Stromal cell of bone marrow (primary cell): Measurements from ENCODE around the gene SRSF3.
"Not testable (repeated sequence)": the region's sequence is repeated elsewhere in the genome, so short reads cannot be mapped to it uniquely, and the experiment has no call there.

Source experiments
- DNase-seq: peaks from one replicate; pipeline ENCODE4 v3.0.0-alpha.2; 2012; ENCODE audit warnings: low read depth

SRSF3 gene

GRCh38 chr6:36649701-36650484, 55.7 kb downstream of the SRSF3 start:
- no peak for DNase-seq

DNA sequence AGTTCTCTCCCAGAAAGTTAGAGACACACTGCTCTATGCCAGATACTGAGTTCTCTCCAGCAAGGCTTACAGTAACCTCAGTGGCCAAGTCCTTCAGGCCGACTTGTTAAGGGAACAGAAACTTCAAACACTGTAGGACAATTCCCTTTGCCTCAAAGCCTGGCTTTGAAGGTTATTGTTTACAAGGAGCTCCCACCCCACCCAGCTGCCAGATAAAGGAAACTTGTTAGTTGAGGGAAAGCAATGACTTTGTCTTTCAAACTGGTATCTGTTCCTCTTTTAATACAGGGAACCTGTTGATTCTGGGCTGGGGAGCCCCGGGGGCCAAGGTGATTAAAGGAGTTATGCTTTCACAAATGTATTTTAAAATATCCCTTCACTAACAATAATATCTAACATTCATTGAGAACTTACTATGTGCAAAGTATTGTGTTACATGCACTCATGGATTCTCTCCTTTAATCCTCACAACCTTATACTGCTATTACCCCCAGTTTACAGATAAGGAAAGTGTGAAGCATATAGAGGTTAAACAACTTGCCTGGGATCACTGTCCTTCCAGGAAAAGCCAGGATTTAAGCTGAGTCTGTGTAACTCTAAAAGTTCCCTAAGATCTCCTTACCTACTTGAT, 56.8 kb downstream of the SRSF3 start:
- no peak for DNase-seq

DNA sequence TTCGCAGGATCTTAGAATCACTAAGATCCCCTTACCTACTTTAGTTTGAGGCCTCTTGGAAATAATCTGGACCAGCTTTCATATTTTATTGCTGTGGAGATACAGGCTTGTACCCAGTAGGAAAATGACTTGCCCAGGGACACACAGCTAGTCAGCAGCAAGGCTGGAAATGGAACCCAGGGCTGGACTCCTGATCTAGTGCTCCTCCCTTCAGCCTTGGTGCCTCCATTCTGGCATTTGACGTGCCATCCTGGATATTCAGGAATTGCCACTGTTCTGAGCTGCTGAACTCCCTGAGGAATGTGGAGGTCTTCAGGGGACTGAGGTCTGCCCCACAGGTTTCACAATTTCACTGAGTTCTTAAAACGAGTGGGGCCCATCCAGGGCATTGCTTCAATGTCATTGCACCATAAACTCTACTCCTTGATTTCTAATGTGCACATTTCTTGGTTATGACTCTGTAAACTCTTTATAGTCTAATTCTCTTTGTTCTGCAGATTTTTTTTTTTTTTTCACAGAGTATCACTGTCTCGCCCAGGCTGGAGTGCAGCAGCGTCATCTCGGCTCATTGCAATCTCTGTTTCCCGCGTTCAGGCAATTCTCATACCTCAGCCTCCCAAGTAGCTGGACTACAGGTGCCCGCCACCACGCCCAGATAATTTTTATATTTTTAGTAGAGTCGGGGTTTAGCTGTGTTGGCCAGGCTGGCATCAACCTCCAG, 57.7 kb downstream of the SRSF3 start:
- DNase-seq, result no peak

DNA sequence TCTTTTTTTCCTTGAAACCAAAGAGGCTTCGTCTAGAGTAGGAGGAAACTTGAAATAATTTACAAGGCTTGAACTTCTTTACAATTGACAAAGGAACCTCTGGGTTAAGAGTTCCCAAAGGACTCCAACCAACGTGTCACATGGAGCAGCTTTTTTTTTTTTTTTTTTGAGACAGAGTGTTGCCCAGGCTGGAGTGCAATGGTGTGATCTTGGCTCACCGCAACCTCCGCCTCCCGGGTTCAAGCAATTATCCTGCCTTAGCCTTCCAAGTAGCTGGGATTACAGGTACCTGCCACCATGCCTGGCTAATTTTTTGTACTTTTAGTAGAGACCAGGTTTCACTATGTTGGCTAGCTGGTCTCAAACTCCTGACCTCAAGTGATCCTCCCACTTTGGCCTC, 60.3 kb downstream of the SRSF3 start:
- not testable (repeated sequence) for DNase-seq
